Measurements from ENCODE around the gene DDIT3. TPM values are rescaled to one million over a fixed set of nuclear protein-coding genes. Genes with fewer than 3 reads are reported as not detected.

Gene DDIT3
- total and polyA plus RNA-seq, 2 of the 13 experiments (the other 11 are each of a cell fraction or from before 2014, with no cell fraction given) = 27.5 to 48.7 TPM

GRCh38 chr12:57549909-57550640, 29.8 kb upstream of the DDIT3 start, which contains the start of gene KIF5A (continued):
- peak; percentile 65 for TF ChIP-seq ZNF687 (CRISPR knock-in tag; IDR thresholded peaks at IDR 0.05)
- peak; percentile 50 for TF ChIP-seq RAD21 (CRISPR knock-in tag; IDR thresholded peaks at IDR 0.05)
- 0 out of 2 replicates have a peak, but pooled peaks have one; percentile 27 for TF ChIP-seq HES4 (CRISPR knock-in tag; IDR thresholded peaks at IDR 0.05; ENCODE audit: borderline replicate concordance)
- TF ChIP-seq HDAC2 (CRISPR knock-in tag; IDR thresholded peaks at IDR 0.05) = 0 out of 2 replicates have a peak, but pooled peaks have one; percentile 32
- TF ChIP-seq FOXP1 (IDR thresholded peaks at IDR 0.05) = no peak
- no peak for TF ChIP-seq FOXP1 (CRISPR knock-in tag; IDR thresholded peaks at IDR 0.05)
- TF ChIP-seq SRSF1 (optimal IDR thresholded peaks at IDR 0.05; ENCODE audit: low read depth, low read length) = peak; percentile 59
- TF ChIP-seq FOXK1 (CRISPR knock-in tag; IDR thresholded peaks at IDR 0.05; ENCODE audit: borderline replicate concordance, low read depth) = no peak
- TF ChIP-seq GABPB1 (CRISPR knock-in tag; IDR thresholded peaks at IDR 0.05) = peak; percentile 63; the same call in 1 of the 2 replicates
- peak; percentile 42 for TF ChIP-seq TEAD3 (CRISPR knock-in tag; optimal IDR thresholded peaks at IDR 0.05; ENCODE audit: borderline replicate concordance)
- TF ChIP-seq LCORL (IDR thresholded peaks at IDR 0.05) = no peak
- TF ChIP-seq LCORL (CRISPR knock-in tag; IDR thresholded peaks at IDR 0.05) = 0 out of 2 replicates have a peak, but pooled peaks have one; percentile 25
- no peak for TF ChIP-seq RBM39 (IDR thresholded peaks at IDR 0.05; ENCODE audit: low read depth, low read length, poor library complexity, severe bottlenecking)
- TF ChIP-seq HMG20A (CRISPR knock-in tag; IDR thresholded peaks at IDR 0.05; ENCODE audit: borderline replicate concordance) = no peak
- 0 out of 2 replicates have a peak, but pooled peaks have one; percentile 26 for TF ChIP-seq ZNF619 (CRISPR knock-in tag; IDR thresholded peaks at IDR 0.05)
- TF ChIP-seq ZKSCAN5 (CRISPR knock-in tag; IDR thresholded peaks at IDR 0.05) = no peak
- 0 out of 2 replicates have a peak, but pooled peaks have one; percentile 36 for TF ChIP-seq KLF6 (CRISPR knock-in tag; IDR thresholded peaks at IDR 0.05)
- TF ChIP-seq SP5 (CRISPR knock-in tag; IDR thresholded peaks at IDR 0.05; ENCODE audit: borderline replicate concordance, low read depth) = peak; percentile 72
- TF ChIP-seq YY1 (IDR thresholded peaks at IDR 0.05; ENCODE audit: insufficient read depth, insufficient replicate concordance, low read depth, low read length) = peak; percentile 28
- TF ChIP-seq ARID4A (CRISPR knock-in tag; IDR thresholded peaks at IDR 0.05; ENCODE audit: borderline replicate concordance) = peak; percentile 30; the same call in 1 of the 2 replicates
- peak; percentile 40 for TF ChIP-seq STAG1 (CRISPR knock-in tag; IDR thresholded peaks at IDR 0.05)
- no peak for TF ChIP-seq ZNF83 (CRISPR knock-in tag; IDR thresholded peaks at IDR 0.05; ENCODE audit: borderline replicate concordance)
- peak; percentile 32; the same call in 1 of the 2 replicates for TF ChIP-seq ZFY (CRISPR knock-in tag; IDR thresholded peaks at IDR 0.05)

Data from HepG2 (cell line).